Measurements from ENCODE around the gene OSBPL8. TPM values are rescaled to one million over a fixed set of nuclear protein-coding genes. Genes with fewer than 3 reads are reported as not detected.

Gene OSBPL8
- total and polyA plus RNA-seq, 7 donors = 7.6 to 64.3 (median 44.8) TPM

- peaks cover 0 to 17% (median 0%) of the 10 kb centered on the region in 4 donors for H3K36me3 ChIP-seq
- H3K4me3 ChIP-seq = no peak overlapping the region
- no peak overlapping the region for H3K27ac ChIP-seq
- H3K27me3 ChIP-seq = no peaks in the 10 kb centered on the region
- WGBS, 2 donors = 97% methylated on average over 1 of the region's 1 CpG
- no peak for DNase-seq
- intact Hi-C loops (cut with DNase I) = no loop called here
- no peaks in the 10 kb centered on the region for H3K4me1 ChIP-seq
- H3K9me3 ChIP-seq = peaks cover 0 to 10% (median 6%) of the 10 kb centered on the region in 4 donors
- no peak for TF ChIP-seq CTCF (IDR thresholded peaks at IDR 0.05)
- TF ChIP-seq EP300 (IDR thresholded peaks at IDR 0.05) = no peak
These were observed 68.3 kb downstream of the OSBPL8 start for GRCh38 chr12:76491292-76491691.

- no peak overlapping the region for H3K4me3 ChIP-seq
- no peak for DNase-seq
- H3K36me3 ChIP-seq = peaks cover 0 to 18% (median 0%) of the 10 kb centered on the region in 4 donors
- no peaks in the 10 kb centered on the region for H3K27me3 ChIP-seq
- H3K4me1 ChIP-seq = no peaks in the 10 kb centered on the region
- TF ChIP-seq POLR2A (IDR thresholded peaks at IDR 0.05) (no peak), POLR2AphosphoS5 (IDR thresholded peaks at IDR 0.05) (no peak), EP300 (IDR thresholded peaks at IDR 0.05) (no peak), CTCF (IDR thresholded peaks at IDR 0.05) (no peak)
- WGBS, 2 donors = 97 to 98% methylated on average over 4 of the region's 4 CpGs
- intact Hi-C loops (cut with DNase I) = no loop called here
- H3K9me3 ChIP-seq = peaks cover 0 to 10% (median 6%) of the 10 kb centered on the region in 4 donors
- no peak overlapping the region for H3K27ac ChIP-seq
These were observed 68.8 kb downstream of the OSBPL8 start for GRCh38 chr12:76490763-76491162.

GRCh38 chr12:76489737-76490136, 69.8 kb downstream of the OSBPL8 start:
- Histone ChIP-seq H3K27me3 (no peaks in the 10 kb centered on the region), H3K27ac (no peak overlapping the region), H3K36me3 (peaks cover 0 to 18% (median 0%) of the 10 kb centered on the region in 4 donors), H3K9me3 (peaks cover 0 to 10% (median 6%) of the 10 kb centered on the region in 4 donors), H3K4me3 (no peak overlapping the region), H3K4me1 (no peaks in the 10 kb centered on the region)
- TF ChIP-seq POLR2AphosphoS5 (IDR thresholded peaks at IDR 0.05) = no peak
- no peak for TF ChIP-seq CTCF (IDR thresholded peaks at IDR 0.05)
- no peak for TF ChIP-seq EP300 (IDR thresholded peaks at IDR 0.05)
- no peak for TF ChIP-seq POLR2A (IDR thresholded peaks at IDR 0.05)
- DNase-seq = no peak
- WGBS, 2 donors = 93 to 98% methylated on average over 3 of the region's 3 CpGs
- intact Hi-C loops (cut with DNase I) = no loop called here

- intact Hi-C loops (cut with DNase I) = no loop called here
- WGBS, 2 donors = 87 to 89% methylated on average over 2 of the region's 2 CpGs
- Histone ChIP-seq H3K9me3 (no peaks in the 10 kb centered on the region), H3K4me3 (no peak overlapping the region), H3K36me3 (peaks cover 0 to 18% (median 0%) of the 10 kb centered on the region in 4 donors), H3K4me1 (no peaks in the 10 kb centered on the region), H3K27ac (no peak overlapping the region), H3K27me3 (no peaks in the 10 kb centered on the region)
- DNase-seq = no peak
- no peak for TF ChIP-seq CTCF (IDR thresholded peaks at IDR 0.05)
- TF ChIP-seq POLR2A (IDR thresholded peaks at IDR 0.05) = no peak
- TF ChIP-seq EP300 (IDR thresholded peaks at IDR 0.05) = no peak
- no peak for TF ChIP-seq POLR2AphosphoS5 (IDR thresholded peaks at IDR 0.05)
These were observed 73.6 kb downstream of the OSBPL8 start for GRCh38 chr12:76486011-76486410.

GRCh38 chr12:76480796-76481195, 78.8 kb downstream of the OSBPL8 start:
- no peak for DNase-seq

More at GRCh38 chr12:76480796-76481195, 78.8 kb downstream of the OSBPL8 start:
- intact Hi-C loops (cut with DNase I) = no loop called here
- H3K9me3 ChIP-seq = no peaks in the 10 kb centered on the region
- H3K36me3 ChIP-seq = no peaks in the 10 kb centered on the region
- no peak overlapping the region for H3K27ac ChIP-seq
- H3K27me3 ChIP-seq = no peaks in the 10 kb centered on the region
- no peak for TF ChIP-seq POLR2A (IDR thresholded peaks at IDR 0.05)
- TF ChIP-seq EP300 (IDR thresholded peaks at IDR 0.05) = no peak
- no peak for TF ChIP-seq POLR2AphosphoS5 (IDR thresholded peaks at IDR 0.05)
- no peak for TF ChIP-seq CTCF (IDR thresholded peaks at IDR 0.05)
- H3K4me1 ChIP-seq = no peaks in the 10 kb centered on the region
- no peak overlapping the region for H3K4me3 ChIP-seq

Data from sigmoid colon (tissue), 7 donors.